Stimulated activated CD8-positive, alpha-beta memory T cell treated with anti-CD3 and anti-CD28 coated beads, Interleukin-12 subunit alpha, Interleukin-12 subunit beta, amount 100 ng/mL, for 24 hours (primary cell): ENCODE measurements around the gene DCTN2.

ENCODE experiments used
- DNase-seq: peaks from one replicate; pipeline ENCODE4 v3.0.0-alpha.2; 2020; ENCODE audit errors: extremely low read depth

Gene DCTN2

DNA sequence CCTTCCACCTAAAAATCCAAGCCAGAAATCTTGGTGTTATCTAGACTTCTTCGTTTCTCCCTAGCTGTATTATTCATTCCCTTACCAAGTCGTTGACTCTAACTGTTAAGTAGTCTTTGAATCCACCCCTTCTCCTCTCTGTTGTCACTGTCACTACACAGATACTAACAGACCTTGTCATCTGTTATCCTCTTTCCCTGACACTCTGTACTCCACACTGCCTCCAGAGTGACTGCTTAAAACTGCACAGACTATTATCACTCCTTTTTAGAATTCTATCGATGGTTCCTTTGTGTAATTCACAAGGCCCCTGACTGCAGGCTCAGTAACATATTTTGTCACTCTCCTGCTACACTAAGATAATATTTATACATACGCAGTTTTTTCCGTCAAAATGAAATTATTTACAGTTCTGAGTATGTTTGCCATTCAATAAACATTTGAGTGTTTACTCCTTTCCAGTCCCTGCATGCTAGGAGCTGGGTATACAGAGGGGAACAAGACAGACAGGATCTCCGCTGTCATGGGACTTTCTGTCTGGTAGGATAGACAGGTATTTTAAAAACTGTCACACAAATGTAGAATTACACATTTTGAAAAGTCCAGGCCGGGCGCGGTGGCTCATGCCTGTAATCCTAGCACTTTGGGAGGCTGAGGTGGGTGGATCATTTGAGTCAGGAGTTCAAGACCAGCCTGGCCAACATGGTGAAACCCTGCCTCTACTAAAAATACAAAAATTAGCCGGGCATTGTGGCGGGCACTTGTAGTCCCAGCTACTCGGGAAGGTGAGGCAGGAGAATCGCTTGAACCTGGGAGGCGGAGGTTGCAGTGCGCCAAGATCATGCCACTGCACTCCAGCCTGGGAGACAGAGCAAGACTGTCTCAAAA lies 55.4 kb downstream of the DCTN2 start:
- DNase-seq, result no peak

DNA sequence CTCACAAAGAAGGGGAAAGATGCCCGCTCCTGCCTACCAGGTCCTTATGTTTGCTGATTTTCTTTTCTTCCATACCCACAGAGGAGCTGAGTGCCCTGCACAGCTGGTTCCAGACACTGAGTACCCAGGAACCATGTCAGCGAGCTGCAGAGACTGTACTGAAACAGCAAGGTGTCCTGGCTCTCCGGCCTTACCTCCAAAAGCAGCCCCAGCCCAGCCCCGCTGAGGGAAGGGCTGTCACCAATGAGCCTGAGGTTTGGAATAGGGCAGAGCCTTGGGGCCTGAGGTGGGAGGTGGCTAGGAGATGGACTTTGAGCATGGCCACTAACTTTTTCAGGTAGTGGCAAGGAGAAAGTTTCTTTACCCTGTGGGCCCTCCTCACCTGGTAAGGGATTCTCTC lies 56.9 kb downstream of the DCTN2 start:
- no peak for DNase-seq

- DNase-seq, result no peak
These were observed 57.8 kb downstream of the DCTN2 start for GRCh38 chr12:57489157-57489641.

DNA sequence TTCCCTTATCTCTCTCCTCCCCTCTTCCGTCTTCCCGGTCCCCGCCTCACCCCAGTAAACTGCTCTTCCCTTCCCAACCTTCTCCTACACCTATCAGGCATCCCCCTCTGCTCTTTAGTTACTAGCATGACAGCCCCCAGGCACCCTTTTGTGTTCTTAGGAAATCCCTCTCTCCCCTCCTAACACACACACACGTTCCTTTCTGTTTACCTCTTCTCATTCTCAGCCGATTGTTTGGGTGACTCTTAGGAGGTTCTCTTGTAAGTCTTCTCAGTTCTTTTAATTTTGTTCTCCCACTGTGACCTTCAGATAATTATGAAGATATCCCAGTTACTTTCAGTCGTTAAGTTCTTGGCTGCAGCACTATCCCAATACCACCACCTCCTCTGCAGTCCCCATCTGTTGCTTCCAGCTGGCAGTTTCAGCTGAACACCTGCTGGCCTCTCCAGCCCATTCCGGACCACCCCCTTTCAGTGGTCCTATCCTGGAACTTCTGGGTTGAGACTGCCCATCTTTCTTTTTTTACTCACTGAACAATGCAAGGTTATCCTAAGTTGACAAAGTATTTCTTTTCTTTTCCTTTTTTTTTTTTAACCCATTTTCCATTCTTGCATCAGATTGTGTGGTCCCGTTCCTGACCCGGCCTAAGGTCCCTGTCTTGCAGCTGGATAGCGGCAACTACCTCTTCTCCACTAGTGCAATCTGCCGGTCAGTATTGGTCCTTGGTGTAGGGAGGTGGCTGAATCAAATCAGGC lies 58.4 kb downstream of the DCTN2 start:
- DNase-seq, result no peak

DNA sequence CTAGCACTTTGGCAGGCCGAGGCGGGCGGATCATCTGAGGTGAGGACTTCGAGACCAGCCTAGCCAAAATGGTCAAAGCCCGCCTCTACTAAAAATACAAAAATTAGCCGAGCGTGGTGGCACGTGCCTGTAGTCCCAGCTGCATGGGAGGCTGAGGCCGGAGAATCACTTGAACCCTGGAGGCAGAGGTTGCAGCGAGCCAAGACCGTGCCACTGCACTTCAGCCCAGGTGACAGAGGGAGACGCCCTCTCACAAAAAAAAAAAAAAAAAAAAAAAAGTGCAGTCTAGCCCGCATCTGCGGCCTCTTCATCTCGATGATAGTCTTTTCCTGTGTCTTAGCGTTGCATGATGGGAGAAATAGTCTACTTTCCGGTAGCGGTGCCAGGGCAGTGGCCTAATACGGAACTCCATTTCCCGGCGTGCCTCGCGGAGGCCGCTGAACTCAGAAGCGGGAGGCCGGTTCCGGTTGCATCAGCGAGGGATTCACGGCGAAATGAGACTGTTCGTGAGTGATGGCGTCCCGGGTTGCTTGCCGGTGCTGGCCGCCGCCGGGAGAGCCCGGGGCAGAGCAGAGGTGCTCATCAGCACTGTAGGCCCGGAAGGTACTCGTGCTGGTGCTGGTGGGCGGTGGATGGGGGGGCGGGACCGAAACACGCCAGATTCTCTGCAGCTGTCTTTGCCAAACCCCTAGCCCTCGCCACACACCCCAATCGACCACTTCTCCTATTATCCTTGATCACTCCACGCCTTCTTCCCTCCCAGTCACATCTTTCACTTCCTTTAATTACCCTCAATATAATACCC lies 59.2 kb downstream of the DCTN2 start, which contains the start of gene MARS1:
TSS of gene MARS1 (plus strand) at position 472 of the 805 bp plus-strand sequence. CDS start at position 495, 23 bp downstream.
- peak; percentile 83 for DNase-seq

GRCh38 chr12:57487055-57487596 lies 59.9 kb downstream of the DCTN2 start:
- DNase-seq, result no peak

DNA sequence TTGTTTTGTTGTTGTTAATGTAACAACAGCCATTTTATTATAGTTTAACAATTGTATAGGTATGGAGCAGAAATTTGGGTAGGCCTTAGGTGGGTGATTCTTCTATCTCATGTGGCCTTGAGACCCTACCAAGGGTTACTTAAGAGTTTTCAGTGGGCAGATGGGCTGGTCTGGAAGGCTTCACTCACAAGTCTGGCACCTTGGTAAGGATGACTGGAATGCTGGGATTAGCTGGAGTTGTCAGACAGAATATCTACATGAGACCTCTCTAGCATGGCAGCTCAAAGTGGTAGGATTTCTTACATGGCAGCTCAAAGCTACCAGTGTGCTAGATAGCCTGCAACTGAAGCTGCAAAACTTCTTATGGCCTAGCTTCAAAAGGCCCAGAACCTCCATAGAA lies 61.3 kb downstream of the DCTN2 start:
- DNase-seq, result no peak

GRCh38 chr12:57483466-57483865 lies 63.5 kb downstream of the DCTN2 start:
- no peak for DNase-seq

GRCh38 chr12:57481671-57482070 lies 65.3 kb downstream of the DCTN2 start:
- DNase-seq, result no peak
